ENCODE data around the gene FIGLA. TPM values are rescaled to one million over a fixed set of nuclear protein-coding genes. Genes with fewer than 3 reads are reported as not detected.
"Not testable (repeated sequence)": the region's sequence is repeated elsewhere in the genome, so short reads cannot be mapped to it uniquely, and the experiment has no call there.

Gene FIGLA
- total and polyA plus RNA-seq, 2 experiments from 2014 or later, result not detected

- no peaks in the 10 kb centered on the region for H3K4me1 ChIP-seq (ENCODE audit: insufficient read depth)
Observed at GRCh38 chr2:70806013-70806412, 15.6 kb upstream of the FIGLA start.

GRCh38 chr2:70801607-70802263 is 11.3 kb upstream of the FIGLA start:
- Histone ChIP-seq H3K4me1 (ENCODE audit: insufficient read depth) (no peaks in the 10 kb centered on the region), H3K36me3 (replicated peaks; ENCODE audit: insufficient read depth, low read depth) (no peaks in the 10 kb centered on the region), H3K4me3 (no peak overlapping the region), H4K20me1 (ENCODE audit: insufficient read depth, poor library complexity, severe bottlenecking) (no peaks in the 10 kb centered on the region), H2AFZ (no peak overlapping the region), H3K9me2 (replicated peaks; ENCODE audit: insufficient read depth) (no peaks in the 10 kb centered on the region), H3K27me3 (peaks cover 5% of the 10 kb centered on the region), H3K9me3 (ENCODE audit: low read depth) (no peaks in the 10 kb centered on the region), H3K27ac (no peak overlapping the region), H3K4me2 (no peak overlapping the region), H3K79me2 (no peaks in the 10 kb centered on the region)
- TF ChIP-seq EZH2 (IDR thresholded peaks at IDR 0.05; ENCODE audit: borderline replicate concordance) (no peak), EZH2phosphoT487 (IDR thresholded peaks at IDR 0.05; ENCODE audit: low read depth, severe bottlenecking, unreplicated experiment) (no peak), CTCF (IDR thresholded peaks at IDR 0.05; ENCODE audit: poor library complexity) (no peak)
- 81% methylated on average over 10 of the region's 10 CpGs for WGBS (ENCODE audit: low lambda C conversion rate, missing lambda C conversion rate)
- no peak for DNase-seq (ENCODE audit: low spot score)

More at GRCh38 chr2:70806013-70806412, 15.6 kb upstream of the FIGLA start:
- no peak overlapping the region for H2AFZ ChIP-seq
- 86% methylated on average over 5 of the region's 5 CpGs for WGBS (ENCODE audit: low lambda C conversion rate, missing lambda C conversion rate)
- no peak overlapping the region for H3K4me3 ChIP-seq
- no peak for TF ChIP-seq EZH2phosphoT487 (IDR thresholded peaks at IDR 0.05; ENCODE audit: low read depth, severe bottlenecking, unreplicated experiment)
- no peak for TF ChIP-seq CTCF (IDR thresholded peaks at IDR 0.05; ENCODE audit: poor library complexity)
- TF ChIP-seq EZH2 (IDR thresholded peaks at IDR 0.05; ENCODE audit: borderline replicate concordance), result no peak
- H4K20me1 ChIP-seq (ENCODE audit: insufficient read depth, poor library complexity, severe bottlenecking), result no peaks in the 10 kb centered on the region
- no peaks in the 10 kb centered on the region for H3K9me2 ChIP-seq (replicated peaks; ENCODE audit: insufficient read depth)
- H3K79me2 ChIP-seq, result no peaks in the 10 kb centered on the region
- no peaks in the 10 kb centered on the region for H3K9me3 ChIP-seq (ENCODE audit: low read depth)
- no peak overlapping the region for H3K27ac ChIP-seq
- H3K36me3 ChIP-seq (replicated peaks; ENCODE audit: insufficient read depth, low read depth), result no peaks in the 10 kb centered on the region
- no peak overlapping the region for H3K4me2 ChIP-seq
- DNase-seq (ENCODE audit: low spot score), result no peak
- H3K27me3 ChIP-seq, result peaks cover 5% of the 10 kb centered on the region

- no peaks in the 10 kb centered on the region for H3K36me3 ChIP-seq (replicated peaks; ENCODE audit: insufficient read depth, low read depth)
- H3K4me1 ChIP-seq (ENCODE audit: insufficient read depth), result no peaks in the 10 kb centered on the region
- no peak overlapping the region for H2AFZ ChIP-seq
- no peaks in the 10 kb centered on the region for H3K9me3 ChIP-seq (ENCODE audit: low read depth)
- H3K9me2 ChIP-seq (replicated peaks; ENCODE audit: insufficient read depth), result no peaks in the 10 kb centered on the region
- H3K4me3 ChIP-seq, result no peak overlapping the region
- WGBS (ENCODE audit: low lambda C conversion rate, missing lambda C conversion rate), result 79% methylated on average over 2 of the region's 2 CpGs
- TF ChIP-seq CTCF (IDR thresholded peaks at IDR 0.05; ENCODE audit: poor library complexity) (no peak), EZH2phosphoT487 (IDR thresholded peaks at IDR 0.05; ENCODE audit: low read depth, severe bottlenecking, unreplicated experiment) (no peak), EZH2 (IDR thresholded peaks at IDR 0.05; ENCODE audit: borderline replicate concordance) (no peak)
- H3K27me3 ChIP-seq, result peaks cover 6% of the 10 kb centered on the region
- H3K27ac ChIP-seq, result no peak overlapping the region
- H3K4me2 ChIP-seq, result no peak overlapping the region
- DNase-seq (ENCODE audit: low spot score), result no peak
- no peaks in the 10 kb centered on the region for H3K79me2 ChIP-seq
- no peaks in the 10 kb centered on the region for H4K20me1 ChIP-seq (ENCODE audit: insufficient read depth, poor library complexity, severe bottlenecking)
Observed at GRCh38 chr2:70799706-70800105, 9.3 kb upstream of the FIGLA start.

- H3K4me3 ChIP-seq; H3K79me2 ChIP-seq; H4K20me1 ChIP-seq (ENCODE audit: insufficient read depth, poor library complexity, severe bottlenecking); H3K4me2 ChIP-seq; H3K9me2 ChIP-seq (replicated peaks; ENCODE audit: insufficient read depth); DNase-seq (ENCODE audit: low spot score); H3K9me3 ChIP-seq (ENCODE audit: low read depth); H3K27ac ChIP-seq; H3K36me3 ChIP-seq (replicated peaks; ENCODE audit: insufficient read depth, low read depth); H3K4me1 ChIP-seq (ENCODE audit: insufficient read depth); H2AFZ ChIP-seq: not testable (repeated sequence)
- H3K27me3 ChIP-seq, result peaks cover 10% of the 10 kb centered on the region
- 86% methylated on average over 1 of the region's 3 CpGs for WGBS (ENCODE audit: low lambda C conversion rate, missing lambda C conversion rate)
Observed at GRCh38 chr2:70797996-70798395, 7.6 kb upstream of the FIGLA start.
